ENCODE measurements around the gene MAGI2. TPM values are rescaled to one million over a fixed set of nuclear protein-coding genes. Genes with fewer than 3 reads are reported as not detected.

MAGI2 gene
- total RNA-seq, 1 donor = 0.42 TPM

GRCh38 chr7:78862411-78862900 lies 591.0 kb downstream of the MAGI2 start:
- peaks cover 6% of the 10 kb centered on the region for H3K9me3 ChIP-seq (ENCODE audit: low read depth, low read length)
- H3K27me3 ChIP-seq (ENCODE audit: insufficient read depth, low read length) = no peaks in the 10 kb centered on the region
- H3K4me3 ChIP-seq (ENCODE audit: low read length) = no peak overlapping the region
- no peaks in the 10 kb centered on the region for H3K4me1 ChIP-seq (ENCODE audit: insufficient read depth, low read length)

GRCh38 chr7:78852951-78853350 lies 600.5 kb downstream of the MAGI2 start:
- no peaks in the 10 kb centered on the region for H3K27me3 ChIP-seq (ENCODE audit: insufficient read depth, low read length)
- H3K4me3 ChIP-seq (ENCODE audit: low read length) = no peak overlapping the region
- no peaks in the 10 kb centered on the region for H3K4me1 ChIP-seq (ENCODE audit: insufficient read depth, low read length)
- no peaks in the 10 kb centered on the region for H3K9me3 ChIP-seq (ENCODE audit: low read depth, low read length)

- Histone ChIP-seq H3K4me3 (ENCODE audit: low read length) (no peak overlapping the region), H3K27me3 (ENCODE audit: insufficient read depth, low read length) (no peaks in the 10 kb centered on the region), H3K9me3 (ENCODE audit: low read depth, low read length) (no peaks in the 10 kb centered on the region), H3K4me1 (ENCODE audit: insufficient read depth, low read length) (no peaks in the 10 kb centered on the region)
Observed at GRCh38 chr7:78850093-78850740, 603.2 kb downstream of the MAGI2 start.

- Histone ChIP-seq H3K9me3 (ENCODE audit: low read depth, low read length) (no peaks in the 10 kb centered on the region), H3K4me1 (ENCODE audit: insufficient read depth, low read length) (no peaks in the 10 kb centered on the region), H3K27me3 (ENCODE audit: insufficient read depth, low read length) (no peaks in the 10 kb centered on the region), H3K4me3 (ENCODE audit: low read length) (no peak overlapping the region)
Observed at GRCh38 chr7:78845155-78845554, 608.3 kb downstream of the MAGI2 start.

- Histone ChIP-seq H3K4me1 (ENCODE audit: insufficient read depth, low read length) (no peaks in the 10 kb centered on the region), H3K9me3 (ENCODE audit: low read depth, low read length) (no peaks in the 10 kb centered on the region), H3K27me3 (ENCODE audit: insufficient read depth, low read length) (no peaks in the 10 kb centered on the region), H3K4me3 (ENCODE audit: low read length) (no peak overlapping the region)
Observed at GRCh38 chr7:78842068-78842467, 611.4 kb downstream of the MAGI2 start.

- H3K4me1 ChIP-seq (ENCODE audit: insufficient read depth, low read length) = no peaks in the 10 kb centered on the region
- H3K9me3 ChIP-seq (ENCODE audit: low read depth, low read length) = no peaks in the 10 kb centered on the region
- H3K27me3 ChIP-seq (ENCODE audit: insufficient read depth, low read length) = no peaks in the 10 kb centered on the region
- H3K4me3 ChIP-seq (ENCODE audit: low read length) = no peak overlapping the region
Observed at GRCh38 chr7:78835897-78836296, 617.6 kb downstream of the MAGI2 start.

GRCh38 chr7:78828317-78828716 lies 625.1 kb downstream of the MAGI2 start:
- H3K9me3 ChIP-seq (ENCODE audit: low read depth, low read length) = no peaks in the 10 kb centered on the region
- no peak overlapping the region for H3K4me3 ChIP-seq (ENCODE audit: low read length)
- no peaks in the 10 kb centered on the region for H3K4me1 ChIP-seq (ENCODE audit: insufficient read depth, low read length)
- H3K27me3 ChIP-seq (ENCODE audit: insufficient read depth, low read length) = no peaks in the 10 kb centered on the region

- peaks cover 6% of the 10 kb centered on the region for H3K9me3 ChIP-seq (ENCODE audit: low read depth, low read length)
- no peaks in the 10 kb centered on the region for H3K27me3 ChIP-seq (ENCODE audit: insufficient read depth, low read length)
- H3K4me3 ChIP-seq (ENCODE audit: low read length) = no peak overlapping the region
- H3K4me1 ChIP-seq (ENCODE audit: insufficient read depth, low read length) = no peaks in the 10 kb centered on the region
Observed at GRCh38 chr7:78803501-78804127, 649.9 kb downstream of the MAGI2 start.

GRCh38 chr7:78794101-78794500 lies 659.4 kb downstream of the MAGI2 start:
- Histone ChIP-seq H3K4me1 (ENCODE audit: insufficient read depth, low read length) (no peaks in the 10 kb centered on the region), H3K27me3 (ENCODE audit: insufficient read depth, low read length) (no peaks in the 10 kb centered on the region), H3K4me3 (ENCODE audit: low read length) (no peak overlapping the region), H3K9me3 (ENCODE audit: low read depth, low read length) (no peaks in the 10 kb centered on the region)

- Histone ChIP-seq H3K27me3 (ENCODE audit: insufficient read depth, low read length) (no peaks in the 10 kb centered on the region), H3K4me1 (ENCODE audit: insufficient read depth, low read length) (no peaks in the 10 kb centered on the region), H3K4me3 (ENCODE audit: low read length) (no peak overlapping the region), H3K9me3 (ENCODE audit: low read depth, low read length) (no peaks in the 10 kb centered on the region)
Observed at GRCh38 chr7:78792624-78793023, 660.8 kb downstream of the MAGI2 start.

- H3K27me3 ChIP-seq (ENCODE audit: insufficient read depth, low read length) = no peaks in the 10 kb centered on the region
- H3K4me3 ChIP-seq (ENCODE audit: low read length) = no peak overlapping the region
- H3K4me1 ChIP-seq (ENCODE audit: insufficient read depth, low read length) = no peaks in the 10 kb centered on the region
- H3K9me3 ChIP-seq (ENCODE audit: low read depth, low read length) = no peaks in the 10 kb centered on the region
Observed at GRCh38 chr7:78792006-78792405, 661.5 kb downstream of the MAGI2 start.

- H3K9me3 ChIP-seq (ENCODE audit: low read depth, low read length) = no peaks in the 10 kb centered on the region
- H3K4me3 ChIP-seq (ENCODE audit: low read length) = no peak overlapping the region
- no peaks in the 10 kb centered on the region for H3K4me1 ChIP-seq (ENCODE audit: insufficient read depth, low read length)
- no peaks in the 10 kb centered on the region for H3K27me3 ChIP-seq (ENCODE audit: insufficient read depth, low read length)
Observed at GRCh38 chr7:78788464-78788863, 665.0 kb downstream of the MAGI2 start.

GRCh38 chr7:78787854-78788253 lies 665.6 kb downstream of the MAGI2 start:
- H3K27me3 ChIP-seq (ENCODE audit: insufficient read depth, low read length) = no peaks in the 10 kb centered on the region
- H3K4me3 ChIP-seq (ENCODE audit: low read length) = no peak overlapping the region
- H3K9me3 ChIP-seq (ENCODE audit: low read depth, low read length) = no peaks in the 10 kb centered on the region
- no peaks in the 10 kb centered on the region for H3K4me1 ChIP-seq (ENCODE audit: insufficient read depth, low read length)

- Histone ChIP-seq H3K9me3 (ENCODE audit: low read depth, low read length) (no peaks in the 10 kb centered on the region), H3K27me3 (ENCODE audit: insufficient read depth, low read length) (no peaks in the 10 kb centered on the region), H3K4me3 (ENCODE audit: low read length) (no peak overlapping the region), H3K4me1 (ENCODE audit: insufficient read depth, low read length) (no peaks in the 10 kb centered on the region)
Observed at GRCh38 chr7:78786055-78786454, 667.4 kb downstream of the MAGI2 start.

- H3K4me1 ChIP-seq (ENCODE audit: insufficient read depth, low read length) = no peaks in the 10 kb centered on the region
- H3K4me3 ChIP-seq (ENCODE audit: low read length) = no peak overlapping the region
- no peaks in the 10 kb centered on the region for H3K9me3 ChIP-seq (ENCODE audit: low read depth, low read length)
- no peaks in the 10 kb centered on the region for H3K27me3 ChIP-seq (ENCODE audit: insufficient read depth, low read length)
Observed at GRCh38 chr7:78783179-78783962, 670.1 kb downstream of the MAGI2 start.
